Caki2 (cell line): ENCODE measurements around the gene EIF1AY. TPM values are rescaled to one million over a fixed set of nuclear protein-coding genes. Genes with fewer than 3 reads are reported as not detected.

Experiments used
- total RNA-seq: library from RNA; depleted of rRNA; stranded (reverse); fragments of >200 nt; shearing (Covaris generic); gene quantifications from 2 replicates; pipeline ENCODE4 v1.2.3, GENCODE V29; 2014; ENCODE audit warnings: low replicate concordance; rRNA removed

The EIF1AY gene
- total RNA-seq, 1 experiment from 2014 or later = 21.9 TPM

Other genes starting within 250 kb of the EIF1AY start
- not detected in 2 replicates for gene RPS4Y2, start 180.3 kb downstream of the EIF1AY start, total RNA-seq